ENCODE data around the gene ADAM23.

The ADAM23 gene

GRCh38 chr2:206569470-206569869 is 126.1 kb downstream of the ADAM23 start:
- ATAC-seq (no peak), DNase-seq (no peak)

GRCh38 chr2:206570199-206570598 is 126.9 kb downstream of the ADAM23 start:
- ATAC-seq: no peak
- DNase-seq: no peak

- no peak for DNase-seq
- no peak for ATAC-seq
These were observed 129.4 kb downstream of the ADAM23 start for GRCh38 chr2:206572725-206573124.

- DNase-seq: no peak
- no peak for ATAC-seq
These were observed 130.5 kb downstream of the ADAM23 start for GRCh38 chr2:206573793-206574192.

- DNase-seq (no peak), ATAC-seq (no peak)
These were observed 141.2 kb downstream of the ADAM23 start for GRCh38 chr2:206584323-206585116.

GRCh38 chr2:206585335-206585734 is 142.0 kb downstream of the ADAM23 start:
- DNase-seq: no peak
- ATAC-seq: no peak

GRCh38 chr2:206586609-206587008 is 143.3 kb downstream of the ADAM23 start:
- DNase-seq (no peak), ATAC-seq (no peak)

- no peak for DNase-seq
- no peak for ATAC-seq
These were observed 154.4 kb downstream of the ADAM23 start for GRCh38 chr2:206597717-206598218.

- DNase-seq (no peak), ATAC-seq (no peak)
These were observed 159.9 kb downstream of the ADAM23 start for GRCh38 chr2:206603243-206603642.

GRCh38 chr2:206610451-206610850 is 167.1 kb downstream of the ADAM23 start:
- ATAC-seq: no peak
- DNase-seq: no peak

- no peak for ATAC-seq
These were observed 167.9 kb downstream of the ADAM23 start for GRCh38 chr2:206611191-206611590.

GRCh38 chr2:206611736-206612135 is 168.4 kb downstream of the ADAM23 start:
- no peak for DNase-seq

More at GRCh38 chr2:206611191-206611590, 167.9 kb downstream of the ADAM23 start:
- no peak for DNase-seq

GRCh38 chr2:206614811-206615210 is 171.5 kb downstream of the ADAM23 start:
- DNase-seq (no peak), ATAC-seq (no peak)

More at GRCh38 chr2:206611736-206612135, 168.4 kb downstream of the ADAM23 start:
- ATAC-seq: no peak

GRCh38 chr2:206615417-206616089 is 172.2 kb downstream of the ADAM23 start:
- DNase-seq: no peak
- no peak for ATAC-seq

- ATAC-seq (no peak), DNase-seq (no peak)
These were observed 172.8 kb downstream of the ADAM23 start for GRCh38 chr2:206616151-206616550.

GRCh38 chr2:206619011-206619410 is 175.7 kb downstream of the ADAM23 start:
- ATAC-seq (no peak), DNase-seq (no peak)

GRCh38 chr2:206626108-206626507 is 182.8 kb downstream of the ADAM23 start:
- ATAC-seq: no peak

GRCh38 chr2:206627632-206628031 is 184.3 kb downstream of the ADAM23 start:
- no peak for DNase-seq
- ATAC-seq: no peak

More at GRCh38 chr2:206626108-206626507, 182.8 kb downstream of the ADAM23 start:
- no peak for DNase-seq

- DNase-seq (no peak), ATAC-seq (no peak)
These were observed 188.0 kb downstream of the ADAM23 start for GRCh38 chr2:206631340-206631739.

- DNase-seq (no peak), ATAC-seq (no peak)
These were observed 191.7 kb downstream of the ADAM23 start for GRCh38 chr2:206635015-206635414.

- no peak for ATAC-seq
These were observed 196.3 kb downstream of the ADAM23 start for GRCh38 chr2:206639636-206640035.

GRCh38 chr2:206641226-206641625 is 197.9 kb downstream of the ADAM23 start:
- DNase-seq: no peak
- no peak for ATAC-seq

More at GRCh38 chr2:206639636-206640035, 196.3 kb downstream of the ADAM23 start:
- DNase-seq: no peak
